Measurements from ENCODE around the gene YES1. TPM values are rescaled to one million over a fixed set of nuclear protein-coding genes. Genes with fewer than 3 reads are reported as not detected.

Gene YES1
- total RNA-seq, 2 donors from 2014 or later, result 56.3 to 83.4 TPM

- Histone ChIP-seq H3K4me3 (no peak overlapping the region), H3K9me3 (no peaks in the 10 kb centered on the region), H3K9ac (ENCODE audit: low read depth in 2 of 2, low read length in 2 of 2) (no peak overlapping the region), H3K27me3 (no peaks in the 10 kb centered on the region), H3K27ac (no peak overlapping the region), H3K36me3 (no peaks in the 10 kb centered on the region), H3K4me1 (no peaks in the 10 kb centered on the region)
- TF ChIP-seq, protein P1, sequence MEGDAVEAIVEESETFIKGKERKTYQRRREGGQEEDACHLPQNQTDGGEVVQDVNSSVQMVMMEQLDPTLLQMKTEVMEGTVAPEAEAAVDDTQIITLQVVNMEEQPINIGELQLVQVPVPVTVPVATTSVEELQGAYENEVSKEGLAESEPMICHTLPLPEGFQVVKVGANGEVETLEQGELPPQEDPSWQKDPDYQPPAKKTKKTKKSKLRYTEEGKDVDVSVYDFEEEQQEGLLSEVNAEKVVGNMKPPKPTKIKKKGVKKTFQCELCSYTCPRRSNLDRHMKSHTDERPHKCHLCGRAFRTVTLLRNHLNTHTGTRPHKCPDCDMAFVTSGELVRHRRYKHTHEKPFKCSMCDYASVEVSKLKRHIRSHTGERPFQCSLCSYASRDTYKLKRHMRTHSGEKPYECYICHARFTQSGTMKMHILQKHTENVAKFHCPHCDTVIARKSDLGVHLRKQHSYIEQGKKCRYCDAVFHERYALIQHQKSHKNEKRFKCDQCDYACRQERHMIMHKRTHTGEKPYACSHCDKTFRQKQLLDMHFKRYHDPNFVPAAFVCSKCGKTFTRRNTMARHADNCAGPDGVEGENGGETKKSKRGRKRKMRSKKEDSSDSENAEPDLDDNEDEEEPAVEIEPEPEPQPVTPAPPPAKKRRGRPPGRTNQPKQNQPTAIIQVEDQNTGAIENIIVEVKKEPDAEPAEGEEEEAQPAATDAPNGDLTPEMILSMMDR (IDR thresholded peaks at IDR 0.05), result no peak
- intact Hi-C loops (cut with DNase I), result loop anchor here (2.0 kb wide), 1 partner anchor 90 kb away; no protein-coding TSS in a partner anchor
- DNase-seq, result no peak
Observed at GRCh38 chr18:830315-830901, 18.4 kb upstream of the YES1 start.

- intact Hi-C loops (cut with DNase I), result no loop called here
- Histone ChIP-seq H3K4me1 (no peaks in the 10 kb centered on the region), H3K9ac (ENCODE audit: low read depth in 2 of 2, low read length in 2 of 2) (no peak overlapping the region), H3K4me3 (no peak overlapping the region), H3K36me3 (no peaks in the 10 kb centered on the region), H3K27ac (no peak overlapping the region), H3K9me3 (no peaks in the 10 kb centered on the region), H3K27me3 (no peaks in the 10 kb centered on the region)
- TF ChIP-seq, protein P1 (IDR thresholded peaks at IDR 0.05), result no peak
- no peak for DNase-seq
Observed at GRCh38 chr18:829432-829831, 17.4 kb upstream of the YES1 start.

DNA sequence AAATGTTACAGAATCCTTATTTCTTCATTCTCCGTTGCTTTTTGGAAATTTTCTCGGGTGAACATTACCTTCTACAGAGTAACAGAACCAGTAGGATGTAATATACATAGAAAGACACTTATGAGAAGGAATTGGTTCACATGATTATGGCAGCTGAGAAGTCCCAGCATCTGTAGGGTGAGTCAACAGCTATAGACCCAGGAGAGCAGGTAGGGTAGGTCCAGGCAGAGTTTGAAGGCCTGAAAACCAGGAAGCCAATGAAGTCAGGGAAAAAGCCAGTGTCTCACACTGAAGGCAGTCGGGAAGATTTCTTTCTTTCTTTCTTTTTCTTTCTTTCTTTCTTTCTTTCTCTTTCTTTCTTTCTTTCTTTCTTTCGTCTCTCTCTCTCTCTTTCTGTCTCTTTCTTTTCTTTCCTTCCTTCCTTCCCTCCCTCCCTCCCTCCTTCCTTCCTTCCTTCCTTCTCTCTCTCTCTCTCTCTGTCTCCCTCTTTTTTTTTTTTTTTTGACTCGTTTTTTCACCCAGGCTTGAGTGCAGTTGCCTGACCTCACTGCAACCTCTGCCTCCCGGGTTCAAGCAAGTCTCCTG lies 15.1 kb upstream of the YES1 start:
- H3K36me3 ChIP-seq, result no peaks in the 10 kb centered on the region
- H3K27ac ChIP-seq, result no peak overlapping the region
- TF ChIP-seq, protein P1 (IDR thresholded peaks at IDR 0.05), result no peak
- no peak overlapping the region for H3K9ac ChIP-seq (ENCODE audit: low read depth in 2 of 2, low read length in 2 of 2)
- no peaks in the 10 kb centered on the region for H3K4me1 ChIP-seq
- no peak overlapping the region for H3K4me3 ChIP-seq
- no peaks in the 10 kb centered on the region for H3K27me3 ChIP-seq
- no peak for DNase-seq
- H3K9me3 ChIP-seq, result no peaks in the 10 kb centered on the region
- intact Hi-C loops (cut with DNase I), result no loop called here

- H3K9ac ChIP-seq (ENCODE audit: low read depth in 2 of 2, low read length in 2 of 2), result no peak overlapping the region
Observed at GRCh38 chr18:825891-826585, 14.0 kb upstream of the YES1 start.

GRCh38 chr18:824179-824578 lies 12.1 kb upstream of the YES1 start:
- no peaks in the 10 kb centered on the region for H3K4me1 ChIP-seq
- no peaks in the 10 kb centered on the region for H3K27me3 ChIP-seq
- intact Hi-C loops (cut with DNase I), result no loop called here
- TF ChIP-seq, protein P1 (IDR thresholded peaks at IDR 0.05), result no peak
- H3K36me3 ChIP-seq, result no peaks in the 10 kb centered on the region
- no peak overlapping the region for H3K4me3 ChIP-seq
- no peaks in the 10 kb centered on the region for H3K9me3 ChIP-seq
- no peak overlapping the region for H3K27ac ChIP-seq
- no peak for DNase-seq
- H3K9ac ChIP-seq (ENCODE audit: low read depth in 2 of 2, low read length in 2 of 2), result no peak overlapping the region

More at GRCh38 chr18:825891-826585, 14.0 kb upstream of the YES1 start:
- no peaks in the 10 kb centered on the region for H3K9me3 ChIP-seq
- no peaks in the 10 kb centered on the region for H3K27me3 ChIP-seq
- TF ChIP-seq, protein P1 (IDR thresholded peaks at IDR 0.05), result no peak
- no peak overlapping the region for H3K4me3 ChIP-seq
- intact Hi-C loops (cut with DNase I), result no loop called here
- no peak for DNase-seq
- H3K4me1 ChIP-seq, result no peaks in the 10 kb centered on the region
- H3K36me3 ChIP-seq, result no peaks in the 10 kb centered on the region
- H3K27ac ChIP-seq, result no peak overlapping the region

Measured in colonic mucosa (tissue), 4 donors.